LNCaP clone FGC (cell line): ENCODE measurements around the gene SHTN1.

ENCODE experiments used
- DNase-seq: peaks from one replicate; pipeline ENCODE4 v3.0.0-alpha.2; 2011; ENCODE audit warnings: low read depth
- H3K4me3 ChIP-seq: 2 replicates; pipeline ENCODE4 v1.5.1; 2011; ENCODE audit warnings: mild to moderate bottlenecking, low read depth, low read length, control low read depth
- CTCF ChIP-seq: IDR thresholded peaks from 2 replicates; pipeline ENCODE4 v1.5.1; 2012; ENCODE audit warnings: mild to moderate bottlenecking; ENCODE audit not compliant: control insufficient read depth, insufficient read depth; ENCODE audit errors: extremely low read depth

The SHTN1 gene

GRCh38 chr10:116879817-116880216 lies 125.2 kb downstream of the SHTN1 start:
- H3K4me3 ChIP-seq = no peak overlapping the region
- DNase-seq = no peak
- no peak for TF ChIP-seq CTCF

GRCh38 chr10:116878123-116878522 lies 126.9 kb downstream of the SHTN1 start:
- no peak for DNase-seq
- no peak overlapping the region for H3K4me3 ChIP-seq
- TF ChIP-seq CTCF = no peak

- DNase-seq = no peak
- no peak overlapping the region for H3K4me3 ChIP-seq
- no peak for TF ChIP-seq CTCF
Observed at GRCh38 chr10:116877391-116877790, 127.6 kb downstream of the SHTN1 start.

GRCh38 chr10:116875897-116876296 lies 129.1 kb downstream of the SHTN1 start:
- H3K4me3 ChIP-seq = no peak overlapping the region
- no peak for DNase-seq
- TF ChIP-seq CTCF = no peak

- no peak overlapping the region for H3K4me3 ChIP-seq
- no peak for TF ChIP-seq CTCF
- DNase-seq = no peak
Observed at GRCh38 chr10:116873134-116873533, 131.9 kb downstream of the SHTN1 start.

- H3K4me3 ChIP-seq = no peak overlapping the region
- no peak for DNase-seq
- no peak for TF ChIP-seq CTCF
Observed at GRCh38 chr10:116870949-116871348, 134.0 kb downstream of the SHTN1 start.

GRCh38 chr10:116868722-116869121 lies 136.3 kb downstream of the SHTN1 start:
- DNase-seq = no peak
- TF ChIP-seq CTCF = no peak
- no peak overlapping the region for H3K4me3 ChIP-seq
